HG03175 (cell line): ENCODE results near the gene MPZL2.
"Not testable (repeated sequence)": the region's sequence is repeated elsewhere in the genome, so short reads cannot be mapped to it uniquely, and the experiment has no call there.

Experiments
- ATAC-seq: cut with Tn5 transposase; IDR thresholded peaks from one replicate; pipeline ENCODE4 v1.9.1; 2021; ENCODE audit warnings: mild to moderate bottlenecking, moderate library complexity; ENCODE audit not compliant: unreplicated experiment

The MPZL2 gene

DNA sequence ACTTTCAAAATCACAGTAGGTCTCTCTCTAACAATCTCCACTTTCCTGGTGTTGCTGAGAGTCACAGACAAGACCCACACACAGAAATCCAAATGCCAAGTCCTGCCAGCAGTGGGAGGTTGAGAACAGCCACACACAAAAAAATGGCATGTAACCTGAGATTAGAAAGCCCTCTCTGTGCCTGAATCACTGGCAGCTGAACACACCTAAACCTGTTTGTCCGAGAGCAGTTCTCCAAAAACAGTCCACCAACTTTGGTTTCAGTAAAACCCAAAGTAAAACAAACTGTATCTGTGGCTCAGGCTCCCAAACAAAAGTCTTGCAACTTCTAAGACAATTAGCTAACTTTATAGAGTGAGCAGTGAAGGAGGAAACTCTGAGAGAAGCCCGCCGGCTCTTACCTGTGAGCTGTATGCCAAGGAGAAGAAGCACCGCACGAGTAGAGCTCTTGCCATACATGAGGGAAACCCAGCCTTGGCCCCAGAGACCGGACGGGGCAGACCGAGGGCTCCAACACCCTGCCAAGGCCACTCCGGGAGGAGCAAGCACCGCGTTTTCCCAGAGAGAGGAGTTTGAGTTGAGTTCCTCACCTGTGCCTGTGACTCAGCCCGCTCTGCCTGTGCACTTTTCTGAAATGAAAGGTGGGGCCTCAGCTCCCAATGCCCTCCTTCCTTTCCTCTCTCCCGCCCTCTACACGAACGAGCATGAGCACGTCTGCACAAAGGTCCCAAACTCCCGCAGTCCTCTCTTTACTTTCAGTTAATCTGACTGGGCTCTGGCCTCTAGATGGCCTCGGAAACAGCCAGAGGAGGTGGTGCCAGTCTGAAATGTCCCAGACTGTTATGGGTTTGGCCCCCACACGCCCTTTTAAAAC, at the start of gene MPZL2:
MPZL2 (minus strand) TSS at position 603 of the 874 bp plus-strand sequence; CDS start at position 459, 144 bp downstream.
- ATAC-seq, result no peak

DNA sequence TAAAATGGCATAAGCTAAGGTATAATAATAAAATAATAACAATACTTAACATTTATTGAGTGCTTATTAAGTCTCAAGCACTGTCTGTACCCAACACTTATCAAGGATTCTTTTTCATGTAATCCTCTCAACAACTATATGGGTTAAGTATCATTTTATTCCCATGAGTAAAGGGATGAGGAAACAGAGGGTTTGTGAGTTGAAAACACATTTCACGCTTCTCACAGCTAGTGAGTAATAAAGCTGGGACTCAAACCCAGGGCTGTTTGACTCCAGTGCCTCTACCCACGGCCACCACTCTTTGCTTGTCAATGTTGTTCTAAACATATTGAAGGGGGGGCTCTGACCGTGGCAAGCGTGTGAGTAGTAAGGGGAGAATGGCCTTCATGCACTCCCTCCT, 49.1 kb upstream of the MPZL2 start:
- no peak for ATAC-seq

DNA sequence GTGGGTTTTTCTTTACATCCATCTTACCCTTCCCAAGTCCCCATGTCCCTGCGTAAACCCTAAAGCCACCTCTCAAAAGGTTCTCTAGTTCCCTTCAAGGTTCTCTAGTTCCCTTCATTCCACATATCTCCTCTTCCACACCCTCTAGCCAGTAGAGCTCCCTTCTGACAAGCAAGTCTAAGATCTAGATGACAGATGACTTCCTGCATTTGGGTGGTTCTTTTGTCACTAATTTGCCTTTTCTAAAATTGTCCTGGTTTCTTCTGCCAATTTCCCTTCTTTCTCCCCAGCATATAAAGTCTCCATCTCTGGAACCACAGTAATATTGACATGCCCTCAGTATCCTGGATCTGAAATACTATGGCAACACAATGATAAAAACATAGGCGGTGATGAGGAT, 48.2 kb upstream of the MPZL2 start:
- ATAC-seq, result no peak

DNA sequence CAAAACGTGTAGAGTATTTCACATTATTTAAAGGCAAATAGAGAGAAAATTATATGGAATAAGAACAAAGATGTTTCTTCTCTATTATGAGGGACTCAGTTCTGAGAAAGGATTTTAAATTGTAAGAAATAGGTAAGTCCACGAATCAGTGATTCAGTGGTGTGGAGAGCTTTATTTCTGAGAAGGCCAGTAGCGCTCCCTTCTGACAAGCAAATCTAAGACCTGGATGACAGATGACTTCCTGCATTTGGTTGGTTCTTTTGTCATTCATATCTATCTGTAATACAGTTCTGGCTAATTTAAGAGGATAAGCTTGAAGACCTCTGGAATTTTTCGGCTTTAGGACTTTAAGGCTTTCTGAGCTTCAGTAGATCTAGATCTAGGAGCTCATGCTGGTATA, 47.4 kb upstream of the MPZL2 start:
- ATAC-seq, result no peak

DNA sequence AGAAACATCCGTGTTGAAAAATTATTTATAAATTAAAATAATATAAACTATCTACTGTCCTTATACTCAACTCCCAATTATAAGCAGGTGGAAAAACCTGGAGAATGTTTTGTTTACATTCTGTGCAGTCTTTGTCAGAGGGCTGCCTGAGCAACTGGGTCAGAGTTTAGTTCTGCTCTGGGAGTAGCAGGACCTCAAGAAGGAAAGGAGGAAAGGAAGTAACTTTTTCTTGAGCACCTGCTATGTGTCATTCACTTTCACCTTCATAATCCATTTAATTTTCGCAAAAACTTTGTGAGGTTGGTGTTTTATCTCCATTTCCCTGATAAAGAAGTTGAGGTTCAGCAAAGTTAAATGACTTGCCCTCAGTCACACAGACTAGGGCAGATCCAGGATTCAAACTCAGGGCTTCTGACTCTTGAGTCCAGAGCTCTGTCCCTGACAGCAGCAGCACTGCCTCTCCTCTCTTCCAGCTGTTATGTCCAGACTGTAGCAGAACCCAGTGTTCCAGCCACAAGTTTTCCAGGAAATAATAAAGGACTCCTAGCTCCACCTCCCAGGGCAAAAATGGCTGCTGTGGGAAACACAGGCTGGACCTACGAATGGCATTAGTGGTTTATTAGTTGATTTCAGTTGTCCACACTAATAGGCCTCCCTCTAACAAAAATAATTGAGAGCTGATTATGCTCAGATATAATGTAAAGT, 46.8 kb upstream of the MPZL2 start:
- ATAC-seq, result no peak

DNA sequence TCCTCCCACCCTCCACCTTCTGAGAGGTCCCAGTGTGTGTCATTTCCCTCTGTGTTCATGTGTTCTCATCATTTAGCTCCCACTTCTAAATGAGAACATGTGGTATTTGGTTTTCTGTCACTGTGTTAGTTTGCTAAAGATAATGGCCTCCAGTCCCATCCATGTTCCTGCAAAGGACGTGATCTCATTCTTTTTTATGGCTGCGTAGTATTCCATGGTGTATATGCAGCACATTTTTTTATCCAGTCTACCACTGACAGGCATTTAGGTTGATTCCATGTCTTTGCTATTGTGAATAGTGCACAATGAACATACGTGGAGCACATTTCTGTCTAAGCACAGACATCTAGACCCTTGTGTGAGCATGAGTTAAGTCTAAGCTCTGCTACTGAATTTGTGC, 46.2 kb upstream of the MPZL2 start:
- ATAC-seq, result no peak

DNA sequence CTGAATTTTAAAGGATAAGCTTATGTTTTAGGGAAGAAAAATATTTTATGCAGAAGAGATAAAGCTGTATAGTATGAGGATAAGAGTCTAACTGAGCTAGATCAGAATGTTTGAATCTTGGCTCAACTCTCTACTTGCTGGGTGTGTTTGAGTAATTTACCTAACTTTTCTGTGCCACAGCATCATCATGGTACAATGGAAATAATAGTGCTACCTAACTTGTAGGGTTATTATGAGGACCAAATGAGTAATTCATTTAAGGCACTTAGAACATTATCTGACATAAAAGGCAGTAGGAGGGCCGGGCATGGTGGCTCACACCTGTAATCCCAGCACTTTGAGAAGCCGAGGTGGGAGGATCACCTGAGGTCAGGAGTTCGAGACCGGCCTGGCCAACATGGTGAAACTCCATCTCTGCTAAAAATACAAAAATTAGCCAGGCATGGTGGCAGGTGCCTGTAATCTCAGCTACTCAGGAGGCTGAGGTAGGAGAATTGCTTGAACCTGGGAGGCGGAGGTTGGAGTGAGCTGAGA, 45.0 kb upstream of the MPZL2 start:
- not testable (repeated sequence) for ATAC-seq

DNA sequence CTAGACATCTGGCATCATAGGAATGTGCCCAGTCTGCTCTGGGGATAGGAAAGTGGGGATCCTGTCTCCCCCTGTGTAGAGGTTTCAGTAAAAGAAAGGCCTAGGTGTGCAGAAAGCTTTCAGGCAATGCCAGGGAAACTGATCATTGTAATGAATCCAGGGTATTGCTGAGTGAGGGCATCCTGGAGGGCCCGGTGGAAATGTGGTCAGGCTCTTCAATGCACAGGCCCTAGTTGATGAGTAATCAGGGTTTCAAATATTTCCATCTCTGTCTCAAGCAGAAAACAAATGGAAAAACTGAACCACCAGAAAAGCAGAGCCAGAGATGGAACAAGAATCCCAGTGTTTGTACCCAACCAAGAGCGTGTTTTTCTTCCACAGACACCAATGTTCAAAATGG, 42.5 kb upstream of the MPZL2 start:
- ATAC-seq, result no peak

DNA sequence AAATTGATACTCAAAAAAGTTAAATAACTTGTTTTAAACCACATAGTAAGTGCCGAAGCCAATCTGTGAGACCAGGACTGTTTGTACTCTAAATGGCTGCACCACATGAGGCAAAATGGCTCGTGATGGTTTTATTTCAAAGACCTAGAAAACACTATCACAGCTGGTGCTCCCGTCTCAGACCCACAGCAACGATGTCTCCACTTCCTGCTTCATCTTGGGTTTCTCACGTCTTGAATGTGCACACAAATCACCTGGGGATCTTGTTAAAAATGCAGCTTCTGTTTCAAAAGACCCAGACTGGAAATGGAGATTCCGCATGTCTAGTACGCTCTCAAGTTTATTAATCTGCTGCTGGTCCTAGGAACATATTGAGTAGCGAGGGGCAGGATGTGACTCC, 41.6 kb upstream of the MPZL2 start:
- ATAC-seq, result no peak

DNA sequence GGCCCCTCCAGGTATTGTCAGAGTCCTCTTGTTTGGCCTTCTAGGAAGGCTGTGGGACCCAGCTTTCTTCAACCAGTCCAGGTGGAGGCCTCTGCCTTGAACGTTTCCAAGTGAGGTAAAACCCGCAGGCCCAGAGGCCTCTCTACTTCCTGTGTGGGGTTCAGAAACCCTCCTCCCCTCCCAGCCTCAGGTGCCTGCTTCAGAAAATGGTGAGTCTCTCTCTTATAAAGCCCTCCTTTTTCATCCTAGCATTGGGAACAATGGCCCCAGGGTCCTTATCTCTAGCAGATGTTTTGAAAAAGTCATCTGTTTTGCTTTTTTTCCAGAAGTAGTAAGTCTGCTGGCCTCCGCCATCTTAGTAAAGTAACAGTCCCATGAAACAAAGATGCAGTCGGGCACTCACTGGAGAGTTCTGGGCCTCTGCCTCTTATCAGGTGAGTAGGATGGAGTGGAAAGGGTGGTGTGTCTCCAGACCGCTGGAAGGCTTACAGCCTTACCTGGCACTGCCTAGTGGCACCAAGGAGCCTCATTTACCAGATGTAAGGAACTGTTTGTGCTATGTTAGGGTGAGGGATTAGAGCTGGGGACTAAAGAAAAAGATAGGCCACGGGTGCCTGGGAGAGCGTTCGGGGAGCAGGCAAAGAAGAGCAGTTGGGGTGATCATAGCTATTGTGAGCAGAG, 40.6 kb upstream of the MPZL2 start, which contains the start of gene CD3E:
CD3E (plus strand) TSS at position 163 of the 681 bp plus-strand sequence; CDS start at position 386, 223 bp downstream.
- ATAC-seq, result no peak

DNA sequence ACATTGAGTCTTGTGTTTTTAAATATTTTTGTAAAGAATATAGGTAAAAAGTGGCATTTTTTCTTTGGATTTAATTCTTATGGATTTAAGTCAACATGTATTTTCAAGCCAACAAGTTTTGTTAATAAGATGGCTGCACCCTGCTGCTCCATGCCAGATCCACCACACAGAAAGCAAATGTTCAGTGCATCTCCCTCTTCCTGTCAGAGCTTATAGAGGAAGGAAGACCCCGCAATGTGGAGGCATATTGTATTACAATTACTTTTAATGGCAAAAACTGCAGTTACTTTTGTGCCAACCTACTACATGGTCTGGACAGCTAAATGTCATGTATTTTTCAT, 40.1 kb upstream of the MPZL2 start:
- no peak for ATAC-seq

DNA sequence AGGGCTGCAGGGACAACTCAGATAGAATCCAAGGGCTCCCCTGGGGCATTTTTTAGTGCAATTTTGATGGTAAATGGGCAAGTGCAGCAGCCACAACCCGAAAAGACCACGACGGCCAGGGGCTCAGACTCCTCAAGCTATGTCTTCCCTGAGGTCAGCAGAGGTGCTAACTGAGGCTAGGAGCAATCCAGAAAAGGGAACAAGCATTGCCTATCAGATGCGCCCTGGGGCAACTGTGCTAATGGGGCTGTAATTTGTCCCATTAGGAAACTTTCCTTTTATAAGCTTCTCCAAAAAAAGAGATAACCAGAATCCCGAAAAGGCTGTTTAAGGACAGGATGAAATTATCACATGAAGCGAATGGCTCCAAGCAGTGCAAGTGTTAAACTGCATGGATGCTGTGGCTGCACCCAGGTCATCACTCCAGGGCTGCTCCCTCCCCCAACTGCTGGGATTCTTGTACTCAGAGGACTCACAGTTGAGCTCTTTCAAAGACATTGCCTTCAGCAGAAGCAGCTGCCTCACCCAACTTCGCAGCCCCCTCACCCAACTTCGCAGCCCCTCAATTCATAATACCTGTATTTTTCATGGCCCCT, 37.6 kb upstream of the MPZL2 start:
- no peak for ATAC-seq

DNA sequence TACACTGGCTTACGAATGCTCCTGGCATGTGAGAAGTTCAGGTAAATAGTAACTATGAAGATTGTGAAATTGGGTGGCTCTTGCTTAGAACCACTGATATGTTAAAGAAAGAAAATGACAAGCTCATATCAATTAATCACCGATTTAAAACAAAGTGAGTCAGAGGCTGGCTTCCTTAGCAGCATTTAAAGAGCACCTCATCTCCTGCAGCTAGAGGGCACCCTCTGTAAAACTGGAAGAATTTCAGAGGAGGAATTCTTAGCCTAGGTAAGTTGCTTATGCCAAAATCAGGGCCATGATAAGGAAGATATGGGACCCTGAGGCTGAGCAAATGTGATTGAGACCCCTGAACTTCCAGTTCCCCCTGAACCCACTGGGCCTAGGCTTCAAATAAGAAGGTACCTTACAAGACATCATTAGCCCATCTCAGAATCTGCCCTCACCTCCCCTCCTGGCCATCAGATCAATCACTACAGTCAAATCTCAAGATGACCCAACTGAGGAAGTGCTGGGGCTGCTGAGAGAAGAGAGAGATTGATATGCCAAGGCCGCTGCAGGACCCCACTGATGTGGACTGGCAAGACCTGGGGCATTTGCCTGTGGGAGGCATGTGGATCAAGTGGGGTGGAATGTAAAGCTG, 31.8 kb upstream of the MPZL2 start:
- ATAC-seq, result no peak

DNA sequence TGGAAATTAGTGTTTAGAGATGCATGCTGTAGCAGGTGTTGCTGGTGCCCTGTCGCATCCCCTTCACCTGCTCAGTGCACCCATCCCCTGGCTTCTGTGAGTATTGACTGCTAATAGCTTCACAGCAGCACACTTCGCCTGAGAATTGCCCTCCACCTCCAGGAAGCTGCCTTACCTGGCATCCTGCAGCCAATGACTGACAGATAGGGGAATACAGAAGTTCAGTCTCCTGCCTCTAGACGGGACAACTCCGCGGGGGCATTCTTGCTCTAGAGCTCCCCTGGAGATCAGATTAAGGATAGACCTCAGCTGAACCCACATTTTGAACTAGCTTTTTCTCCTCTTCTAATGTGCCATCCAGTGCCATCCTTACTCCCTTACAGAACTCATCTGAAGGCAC, 31.1 kb upstream of the MPZL2 start:
- no peak for ATAC-seq

DNA sequence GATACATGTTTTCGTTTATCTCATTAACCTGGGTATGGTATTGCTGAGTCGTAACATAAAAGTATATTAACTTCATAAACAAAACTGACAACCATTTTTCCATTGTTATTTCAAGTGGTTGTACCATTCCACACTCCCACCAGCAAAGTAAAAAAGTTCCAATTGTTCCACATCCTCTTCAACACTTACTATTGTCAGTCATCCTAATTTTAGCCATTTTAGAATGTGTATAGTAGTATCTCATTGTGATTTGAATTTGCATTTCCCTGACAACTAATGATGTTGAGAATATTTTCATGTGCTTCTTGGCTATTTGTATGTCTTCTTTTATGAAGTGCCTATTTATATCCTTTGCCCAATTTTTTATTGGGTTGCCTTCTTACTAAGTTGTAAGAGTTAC, 30.0 kb upstream of the MPZL2 start:
- ATAC-seq, result no peak

DNA sequence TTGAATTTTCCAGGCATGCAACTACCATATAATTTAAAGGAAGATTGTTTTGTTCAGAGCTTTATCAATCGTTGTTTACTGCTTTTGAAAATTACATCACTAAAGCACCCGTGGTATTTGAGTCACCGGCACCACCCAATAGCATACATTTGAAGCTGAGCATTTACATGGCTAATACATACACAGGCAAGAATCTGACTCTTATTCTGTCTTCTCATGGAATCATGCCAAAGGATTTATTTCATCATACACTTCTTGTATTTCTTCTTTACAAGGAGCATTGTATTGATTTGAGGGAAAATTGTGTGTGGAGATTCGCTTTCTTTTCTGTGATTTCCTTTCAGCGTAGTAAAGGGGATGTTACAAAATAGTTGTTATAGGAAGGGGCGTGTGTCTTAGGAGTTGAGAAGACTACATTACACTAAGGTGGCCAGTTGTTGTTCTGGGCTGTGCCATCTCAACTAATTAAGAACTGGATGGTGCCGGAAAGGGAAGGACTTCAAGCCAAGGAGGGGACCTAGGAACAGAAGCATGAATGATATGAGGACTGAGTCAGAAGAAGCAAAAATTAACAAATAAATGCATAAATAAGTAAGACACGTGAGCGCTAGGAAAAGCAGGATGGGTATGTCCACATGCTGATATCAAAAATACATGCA, 27.5 kb upstream of the MPZL2 start:
- ATAC-seq, result no peak

DNA sequence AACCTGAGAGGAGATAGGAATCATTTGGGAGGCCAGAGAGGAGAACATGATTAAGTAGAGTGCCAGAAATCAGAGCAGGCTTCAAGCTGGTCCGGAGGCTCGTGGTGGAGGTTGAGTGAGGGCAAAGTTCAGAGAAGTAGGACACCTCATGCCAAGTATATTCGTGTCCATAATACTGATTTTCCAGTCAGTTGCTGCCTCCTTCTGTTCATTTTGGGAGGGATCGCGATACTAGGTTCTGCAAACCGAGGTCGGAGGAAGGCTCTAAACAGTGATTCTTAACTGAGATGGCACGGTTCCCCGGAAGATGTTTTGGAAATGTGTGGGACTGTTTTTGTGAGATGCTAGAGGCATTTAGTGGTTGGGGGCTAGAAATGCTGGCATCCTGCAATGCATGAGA, 26.8 kb upstream of the MPZL2 start:
- ATAC-seq, result no peak

DNA sequence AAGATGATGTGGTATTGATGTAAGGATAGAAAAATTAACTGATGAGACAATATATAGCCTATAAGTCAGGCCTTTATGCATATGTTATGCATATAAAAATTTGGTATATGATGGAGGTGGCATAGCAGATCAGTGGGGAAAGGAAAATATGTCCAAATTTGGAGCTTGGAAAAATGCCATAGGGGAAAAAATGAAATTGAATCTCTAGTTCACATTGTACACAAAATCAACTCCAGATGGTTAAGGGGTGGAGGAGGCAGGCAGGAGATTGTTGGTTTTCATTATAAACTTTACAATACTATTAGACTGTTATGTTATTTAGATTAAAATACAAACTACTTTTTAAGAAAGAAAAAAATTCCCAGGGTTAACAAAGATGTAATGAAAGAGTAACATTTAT, 25.3 kb upstream of the MPZL2 start:
- no peak for ATAC-seq

DNA sequence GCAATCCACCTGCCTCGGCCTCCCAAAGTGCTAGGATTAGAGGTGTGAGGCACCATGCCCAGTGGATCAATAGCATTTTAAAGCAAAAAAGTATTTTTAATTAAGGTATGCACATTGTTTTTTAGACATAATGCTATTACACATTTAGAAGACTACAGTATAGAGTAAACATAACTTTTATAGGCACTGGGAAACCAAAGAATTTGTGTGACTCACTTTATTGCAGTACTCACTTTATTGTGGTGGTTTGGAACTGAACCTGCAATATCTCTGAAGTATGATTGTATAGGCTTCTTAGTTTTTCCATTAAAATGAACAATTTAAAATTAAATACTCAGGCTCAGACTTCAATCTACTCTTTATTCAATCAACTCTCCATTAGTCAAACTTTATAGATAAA, 22.9 kb upstream of the MPZL2 start:
- ATAC-seq, result no peak

DNA sequence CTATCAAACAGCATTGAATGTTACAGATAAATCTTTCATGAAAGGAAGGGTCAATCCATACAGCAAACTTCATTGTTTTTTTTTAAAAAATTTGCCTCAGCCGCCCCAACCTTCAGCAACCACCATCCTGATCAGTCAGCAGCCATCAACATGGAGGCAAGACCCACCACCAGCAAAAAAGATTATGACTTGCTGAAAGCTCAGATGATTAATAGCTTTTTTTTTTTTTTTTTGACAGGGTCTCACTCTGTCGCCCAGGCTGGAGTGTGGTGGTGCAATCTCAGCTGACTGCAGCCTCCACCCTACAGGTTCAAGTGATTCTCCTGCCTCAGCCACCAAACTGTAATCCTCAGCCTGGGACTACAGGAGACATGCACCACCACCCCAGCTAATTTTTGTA, 22.4 kb upstream of the MPZL2 start:
- no peak for ATAC-seq
